ENCODE results near the gene CTCFL.

CTCFL gene

DNA sequence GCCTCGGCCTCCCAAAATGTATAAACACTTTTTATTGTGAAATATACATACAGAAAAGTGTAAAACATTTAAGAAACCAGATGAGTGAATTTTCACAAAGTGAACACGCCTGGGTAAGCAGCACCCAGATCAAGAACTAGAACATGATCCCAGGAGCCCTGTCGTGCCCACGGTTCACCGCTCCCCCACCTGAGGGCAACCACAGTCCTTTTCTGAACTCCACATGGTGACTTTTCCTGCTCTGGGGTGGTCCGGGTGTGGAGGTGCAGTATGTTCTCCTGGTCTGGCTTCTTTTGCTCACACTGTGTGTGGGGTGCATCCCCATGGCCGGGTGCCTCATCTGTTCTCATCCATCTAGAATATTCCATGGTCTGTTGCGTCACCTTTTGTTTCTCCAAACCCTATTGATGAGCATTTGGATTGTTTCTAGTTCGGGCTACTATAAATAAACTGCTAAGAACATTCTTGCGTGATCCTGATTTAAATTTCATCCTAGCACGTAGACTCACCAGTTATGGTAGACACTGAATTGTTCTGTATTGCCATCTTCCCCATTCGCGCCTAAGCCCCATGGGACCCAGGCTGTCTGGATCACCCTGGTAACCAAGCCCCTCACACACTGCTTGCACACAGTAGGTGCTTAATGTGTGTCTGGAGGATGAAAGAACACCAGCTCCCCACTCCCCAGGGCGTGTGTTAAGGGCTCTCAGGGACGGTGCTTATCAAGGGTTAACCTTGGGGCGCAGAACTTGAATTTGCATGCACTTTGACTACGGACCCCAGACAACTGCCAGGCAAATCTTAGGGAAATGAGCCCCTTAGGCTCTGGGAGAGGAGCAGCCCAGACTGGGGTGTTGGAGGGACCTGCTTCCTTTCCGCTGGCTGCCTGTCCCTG lies 56.2 kb downstream of the CTCFL start:
- peaks cover 4 to 37% of the 10 kb centered on the region in 2 donors for H3K4me1 ChIP-seq (ENCODE audit: control insufficient read depth in 1 of 2, insufficient read depth in 2 of 2, low read length in 2 of 2)
- no peak overlapping the region for H3K27ac ChIP-seq (ENCODE audit: low read length)
- H3K36me3 ChIP-seq (ENCODE audit: control insufficient read depth in 1 of 2, insufficient read depth in 2 of 2, low read length in 2 of 2), result no peaks in the 10 kb centered on the region
- H3K4me3 ChIP-seq (ENCODE audit: low read depth in 1 of 2, low read length in 2 of 2), result no peak overlapping the region
- peaks cover 4% of the 10 kb centered on the region for H3K27me3 ChIP-seq (ENCODE audit: low read depth, low read length)
- no peaks in the 10 kb centered on the region for H3K9me3 ChIP-seq (ENCODE audit: control insufficient read depth in 1 of 2, low read length in 2 of 2)

DNA sequence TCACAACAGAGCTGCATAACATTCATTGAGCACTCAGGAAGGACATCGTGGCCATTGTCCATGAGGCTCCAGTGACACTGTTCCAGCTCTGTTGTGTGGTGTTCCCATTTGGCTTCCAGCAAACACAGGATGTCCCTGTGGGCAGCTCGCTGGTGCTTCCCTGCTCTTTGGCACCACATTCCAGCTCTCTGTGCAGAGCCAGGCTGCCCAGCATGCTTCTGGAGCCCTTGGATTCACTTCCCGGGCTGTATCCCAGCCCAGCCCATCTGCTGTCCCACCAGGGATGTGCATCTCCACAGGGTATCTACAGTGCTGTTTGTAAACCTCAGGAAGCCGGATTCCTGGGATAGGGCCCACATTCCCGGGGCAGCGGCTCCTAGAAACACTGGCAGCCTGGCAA lies 57.2 kb downstream of the CTCFL start:
- peaks cover 0 to 28% of the 10 kb centered on the region in 2 donors for H3K4me1 ChIP-seq (ENCODE audit: control insufficient read depth in 1 of 2, insufficient read depth in 2 of 2, low read length in 2 of 2)
- H3K4me3 ChIP-seq (ENCODE audit: low read depth in 1 of 2, low read length in 2 of 2), result no peak overlapping the region
- no peak overlapping the region for H3K27ac ChIP-seq (ENCODE audit: low read length)
- no peaks in the 10 kb centered on the region for H3K9me3 ChIP-seq (ENCODE audit: control insufficient read depth in 1 of 2, low read length in 2 of 2)
- peaks cover 4% of the 10 kb centered on the region for H3K27me3 ChIP-seq (ENCODE audit: low read depth, low read length)
- H3K36me3 ChIP-seq (ENCODE audit: control insufficient read depth in 1 of 2, insufficient read depth in 2 of 2, low read length in 2 of 2), result no peaks in the 10 kb centered on the region

DNA sequence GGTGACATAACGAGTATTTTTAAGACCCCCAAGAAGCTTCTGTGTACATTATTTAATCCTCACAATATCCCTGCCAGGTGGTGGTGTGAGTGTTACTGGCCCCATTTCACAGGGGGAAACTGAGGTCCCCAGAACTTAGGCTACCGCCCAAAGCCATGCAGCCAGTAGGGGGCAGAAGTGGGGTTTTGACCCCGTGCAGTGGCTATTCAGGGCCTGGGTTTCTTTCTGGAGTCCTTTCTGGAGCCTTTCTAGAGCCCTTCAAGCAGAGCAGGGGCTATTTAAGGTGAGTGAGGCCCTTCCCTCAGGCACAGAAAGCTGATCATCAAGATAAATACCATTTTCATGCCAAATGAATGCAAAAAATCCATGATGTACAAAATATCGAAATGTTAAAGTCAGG lies 59.0 kb downstream of the CTCFL start:
- no peaks in the 10 kb centered on the region for H3K9me3 ChIP-seq (ENCODE audit: control insufficient read depth in 1 of 2, low read length in 2 of 2)
- no peaks in the 10 kb centered on the region for H3K36me3 ChIP-seq (ENCODE audit: control insufficient read depth in 1 of 2, insufficient read depth in 2 of 2, low read length in 2 of 2)
- H3K4me1 ChIP-seq (ENCODE audit: control insufficient read depth in 1 of 2, insufficient read depth in 2 of 2, low read length in 2 of 2), result peaks cover 0 to 28% of the 10 kb centered on the region in 2 donors
- peaks cover 4% of the 10 kb centered on the region for H3K27me3 ChIP-seq (ENCODE audit: low read depth, low read length)
- H3K4me3 ChIP-seq (ENCODE audit: low read depth in 1 of 2, low read length in 2 of 2), result no peak overlapping the region
- no peak overlapping the region for H3K27ac ChIP-seq (ENCODE audit: low read length)

DNA sequence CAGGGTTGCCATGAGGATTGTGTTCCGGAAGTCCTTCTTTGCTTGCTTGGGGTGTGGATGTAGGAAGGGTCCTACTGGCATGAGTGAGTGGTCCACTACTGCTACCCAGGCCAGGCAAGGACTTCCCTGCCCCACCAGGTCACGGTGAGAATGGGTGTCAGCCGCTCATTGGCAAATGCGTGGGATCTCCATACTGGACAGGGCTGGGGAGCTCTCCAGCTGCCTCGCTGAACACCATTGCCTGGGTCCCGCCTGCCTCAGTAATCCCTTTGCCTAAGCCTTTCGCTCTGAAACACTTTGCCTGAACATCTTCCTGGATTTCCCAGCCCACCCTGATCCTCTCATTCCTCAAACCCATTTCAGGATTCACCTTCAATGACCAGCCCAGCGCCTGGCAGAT lies 59.5 kb downstream of the CTCFL start:
- Histone ChIP-seq H3K36me3 (ENCODE audit: control insufficient read depth in 1 of 2, insufficient read depth in 2 of 2, low read length in 2 of 2) (no peaks in the 10 kb centered on the region), H3K4me1 (ENCODE audit: control insufficient read depth in 1 of 2, insufficient read depth in 2 of 2, low read length in 2 of 2) (peaks cover 0 to 24% of the 10 kb centered on the region in 2 donors), H3K4me3 (ENCODE audit: low read depth in 1 of 2, low read length in 2 of 2) (no peak overlapping the region), H3K9me3 (ENCODE audit: control insufficient read depth in 1 of 2, low read length in 2 of 2) (no peaks in the 10 kb centered on the region), H3K27ac (ENCODE audit: low read length) (no peak overlapping the region), H3K27me3 (ENCODE audit: low read depth, low read length) (peaks cover 4% of the 10 kb centered on the region)

DNA sequence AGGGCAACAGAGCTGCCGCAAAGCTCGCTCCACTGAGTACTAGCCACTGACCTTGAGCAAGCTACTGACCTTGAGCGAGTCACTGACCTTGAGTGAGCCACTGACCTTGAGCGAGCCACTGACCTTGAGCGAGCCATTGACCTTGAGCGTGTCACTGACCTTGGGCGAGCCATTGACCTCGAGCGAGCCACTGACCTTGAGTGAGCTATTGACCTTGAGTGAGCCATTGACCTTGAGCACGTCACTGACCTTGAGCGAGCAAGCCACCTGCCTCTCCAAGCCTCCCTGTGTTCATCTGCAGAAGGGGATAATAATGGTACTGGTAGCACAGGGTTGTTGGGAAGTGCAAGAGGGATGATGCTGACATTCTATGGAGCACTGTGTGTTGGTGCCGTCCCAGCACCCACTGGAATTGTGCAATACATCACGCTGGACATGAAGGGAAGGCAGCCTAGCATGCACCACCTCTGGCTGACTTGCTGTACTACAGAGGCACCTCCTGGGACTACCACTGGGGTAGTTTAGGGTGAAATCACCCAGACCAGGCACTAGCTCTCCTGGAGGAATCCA lies 60.2 kb downstream of the CTCFL start:
- Histone ChIP-seq H3K9me3 (ENCODE audit: control insufficient read depth in 1 of 2, low read length in 2 of 2) (no peaks in the 10 kb centered on the region), H3K4me1 (ENCODE audit: control insufficient read depth in 1 of 2, insufficient read depth in 2 of 2, low read length in 2 of 2) (peaks cover 0 to 16% of the 10 kb centered on the region in 2 donors), H3K36me3 (ENCODE audit: control insufficient read depth in 1 of 2, insufficient read depth in 2 of 2, low read length in 2 of 2) (no peaks in the 10 kb centered on the region), H3K27me3 (ENCODE audit: low read depth, low read length) (peaks cover 4% of the 10 kb centered on the region), H3K4me3 (ENCODE audit: low read depth in 1 of 2, low read length in 2 of 2) (no peak overlapping the region), H3K27ac (ENCODE audit: low read length) (no peak overlapping the region)

DNA sequence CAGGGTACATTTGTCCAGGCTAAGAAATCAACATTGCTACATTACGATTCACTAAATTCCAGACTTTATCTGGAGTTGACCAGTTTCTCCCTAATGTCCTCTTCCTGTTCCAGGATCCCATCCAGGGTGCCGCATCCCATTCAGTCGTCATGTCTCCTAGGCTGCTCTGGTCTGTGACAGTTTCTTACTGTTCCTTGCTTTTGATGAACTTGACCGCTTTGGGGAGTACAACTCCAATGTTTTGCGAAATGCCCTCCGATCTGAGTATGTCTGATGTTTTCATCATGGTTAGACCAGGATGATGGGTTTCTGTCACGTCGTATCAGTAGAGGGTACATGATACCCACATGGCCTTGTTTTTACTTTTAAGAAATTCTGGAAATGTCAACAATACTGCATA lies 62.2 kb downstream of the CTCFL start:
- peaks cover 1 to 20% of the 10 kb centered on the region in 2 donors for H3K4me1 ChIP-seq (ENCODE audit: control insufficient read depth in 1 of 2, insufficient read depth in 2 of 2, low read length in 2 of 2)

DNA sequence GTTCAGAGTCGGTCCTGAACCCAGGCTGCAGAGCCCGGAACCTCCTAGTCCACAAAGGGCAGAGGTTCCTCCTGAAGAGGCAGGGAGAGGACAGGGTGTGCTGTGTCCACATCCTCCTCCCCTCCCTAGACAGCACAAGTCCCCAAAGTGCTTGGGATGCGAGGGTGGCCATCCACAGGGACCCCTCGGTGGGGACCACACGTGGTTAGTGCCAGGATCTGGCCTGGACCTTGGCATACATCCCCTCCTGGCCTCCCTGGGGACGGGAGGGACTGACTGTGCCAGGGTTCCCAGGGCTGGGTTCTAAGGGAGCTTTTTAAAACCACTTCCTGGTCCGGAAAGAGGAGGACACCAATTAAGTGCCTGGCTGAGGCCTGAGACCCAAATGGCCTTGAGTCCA lies 63.2 kb downstream of the CTCFL start:
- H3K4me1 ChIP-seq (ENCODE audit: control insufficient read depth in 1 of 2, insufficient read depth in 2 of 2, low read length in 2 of 2), result peaks cover 4 to 24% of the 10 kb centered on the region in 2 donors
- H3K36me3 ChIP-seq (ENCODE audit: control insufficient read depth in 1 of 2, insufficient read depth in 2 of 2, low read length in 2 of 2), result no peaks in the 10 kb centered on the region
- H3K9me3 ChIP-seq (ENCODE audit: control insufficient read depth in 1 of 2, low read length in 2 of 2), result no peaks in the 10 kb centered on the region
- no peaks in the 10 kb centered on the region for H3K27me3 ChIP-seq (ENCODE audit: low read depth, low read length)
- H3K27ac ChIP-seq (ENCODE audit: low read length), result no peak overlapping the region
- no peak overlapping the region for H3K4me3 ChIP-seq (ENCODE audit: low read depth in 1 of 2, low read length in 2 of 2)

More for the DNA sequence above, 62.2 kb downstream of the CTCFL start:
- Histone ChIP-seq H3K36me3 (ENCODE audit: control insufficient read depth in 1 of 2, insufficient read depth in 2 of 2, low read length in 2 of 2) (no peaks in the 10 kb centered on the region), H3K4me3 (ENCODE audit: low read depth in 1 of 2, low read length in 2 of 2) (no peak overlapping the region), H3K27me3 (ENCODE audit: low read depth, low read length) (no peaks in the 10 kb centered on the region), H3K9me3 (ENCODE audit: control insufficient read depth in 1 of 2, low read length in 2 of 2) (no peaks in the 10 kb centered on the region), H3K27ac (ENCODE audit: low read length) (no peak overlapping the region)

DNA sequence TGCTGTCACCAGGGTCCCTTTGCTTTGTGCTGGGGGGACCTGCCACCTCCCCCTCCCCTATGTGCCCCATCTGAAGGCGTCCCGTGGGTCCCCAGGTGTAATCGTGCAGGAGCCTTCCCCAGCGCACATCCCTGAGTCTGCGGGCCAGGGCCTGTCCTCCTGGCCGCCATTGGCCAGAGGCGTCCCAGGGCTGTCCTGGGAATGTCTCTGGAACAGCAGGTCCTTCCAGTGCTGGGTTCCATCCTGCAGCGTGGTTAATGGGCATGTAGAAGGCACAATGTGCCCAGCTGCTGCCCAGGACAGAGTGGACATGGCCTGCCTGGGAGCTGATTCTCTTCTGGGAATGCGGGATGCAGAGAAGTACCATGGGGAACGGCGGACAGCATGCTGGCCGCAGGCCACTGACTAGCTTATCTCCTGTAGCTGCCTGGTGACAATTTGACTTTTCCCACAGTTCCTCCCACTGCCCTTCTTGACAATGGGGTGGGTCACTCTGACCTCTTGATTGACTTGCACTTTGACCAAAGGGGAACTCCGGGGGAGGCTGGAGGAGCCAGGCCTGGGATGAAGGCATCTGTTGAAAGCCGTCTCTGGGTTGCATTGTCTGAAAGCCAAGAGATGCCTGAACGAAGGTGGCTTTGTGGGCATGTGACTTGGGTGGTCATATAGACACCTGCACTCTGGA lies 64.0 kb downstream of the CTCFL start:
- Histone ChIP-seq H3K4me1 (ENCODE audit: control insufficient read depth in 1 of 2, insufficient read depth in 2 of 2, low read length in 2 of 2) (peaks cover 4 to 24% of the 10 kb centered on the region in 2 donors), H3K27me3 (ENCODE audit: low read depth, low read length) (no peaks in the 10 kb centered on the region), H3K27ac (ENCODE audit: low read length) (no peak overlapping the region), H3K4me3 (ENCODE audit: low read depth in 1 of 2, low read length in 2 of 2) (no peak overlapping the region), H3K9me3 (ENCODE audit: control insufficient read depth in 1 of 2, low read length in 2 of 2) (no peaks in the 10 kb centered on the region), H3K36me3 (ENCODE audit: control insufficient read depth in 1 of 2, insufficient read depth in 2 of 2, low read length in 2 of 2) (no peaks in the 10 kb centered on the region)

DNA sequence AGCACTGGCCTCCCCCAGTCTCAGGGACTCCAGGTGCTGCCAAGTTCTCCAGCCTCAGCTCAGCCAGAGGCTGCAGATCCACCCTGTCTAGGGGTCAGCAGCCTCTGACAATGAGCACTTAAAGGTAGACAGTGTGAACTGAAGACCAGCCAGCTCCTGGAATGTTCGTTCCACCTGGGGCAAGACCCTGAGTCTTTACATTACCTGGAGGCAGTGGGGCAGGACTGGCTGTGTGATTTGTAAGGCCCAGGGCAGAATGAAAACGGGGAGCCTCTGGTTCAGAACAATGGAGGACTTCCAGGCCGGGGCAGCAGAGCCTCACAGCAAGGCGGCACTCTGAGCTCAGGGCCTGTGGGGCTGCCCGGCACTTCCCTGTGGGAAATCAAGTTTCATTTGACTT lies 65.0 kb downstream of the CTCFL start:
- Histone ChIP-seq H3K27me3 (ENCODE audit: low read depth, low read length) (no peaks in the 10 kb centered on the region), H3K27ac (ENCODE audit: low read length) (no peak overlapping the region), H3K4me1 (ENCODE audit: control insufficient read depth in 1 of 2, insufficient read depth in 2 of 2, low read length in 2 of 2) (peaks cover 4 to 24% of the 10 kb centered on the region in 2 donors), H3K9me3 (ENCODE audit: control insufficient read depth in 1 of 2, low read length in 2 of 2) (no peaks in the 10 kb centered on the region), H3K36me3 (ENCODE audit: control insufficient read depth in 1 of 2, insufficient read depth in 2 of 2, low read length in 2 of 2) (no peaks in the 10 kb centered on the region), H3K4me3 (ENCODE audit: low read depth in 1 of 2, low read length in 2 of 2) (no peak overlapping the region)

DNA sequence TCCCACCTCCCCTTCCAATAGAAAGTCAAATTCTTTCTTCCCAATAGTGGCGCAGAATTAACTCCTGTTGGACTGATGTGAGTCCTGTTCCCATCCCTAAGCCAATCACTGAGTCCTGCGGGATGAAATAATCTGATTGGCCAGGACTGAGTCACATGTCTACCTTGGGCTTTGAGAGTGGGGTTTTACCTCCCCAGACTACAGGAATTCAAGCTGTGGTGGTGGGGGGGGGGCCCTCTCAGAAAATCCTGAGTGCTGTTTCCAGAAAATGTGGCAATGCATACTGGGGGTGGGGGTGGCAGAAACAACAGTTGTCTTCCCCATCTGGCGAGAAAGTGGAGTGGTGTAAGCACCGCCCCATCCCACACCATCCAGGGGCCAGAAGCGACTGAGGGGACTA lies 65.7 kb downstream of the CTCFL start:
- peaks cover 4 to 24% of the 10 kb centered on the region in 2 donors for H3K4me1 ChIP-seq (ENCODE audit: control insufficient read depth in 1 of 2, insufficient read depth in 2 of 2, low read length in 2 of 2)
- no peaks in the 10 kb centered on the region for H3K27me3 ChIP-seq (ENCODE audit: low read depth, low read length)
- H3K9me3 ChIP-seq (ENCODE audit: control insufficient read depth in 1 of 2, low read length in 2 of 2), result no peaks in the 10 kb centered on the region
- no peaks in the 10 kb centered on the region for H3K36me3 ChIP-seq (ENCODE audit: control insufficient read depth in 1 of 2, insufficient read depth in 2 of 2, low read length in 2 of 2)
- no peak overlapping the region for H3K4me3 ChIP-seq (ENCODE audit: low read depth in 1 of 2, low read length in 2 of 2)
- H3K27ac ChIP-seq (ENCODE audit: low read length), result no peak overlapping the region

DNA sequence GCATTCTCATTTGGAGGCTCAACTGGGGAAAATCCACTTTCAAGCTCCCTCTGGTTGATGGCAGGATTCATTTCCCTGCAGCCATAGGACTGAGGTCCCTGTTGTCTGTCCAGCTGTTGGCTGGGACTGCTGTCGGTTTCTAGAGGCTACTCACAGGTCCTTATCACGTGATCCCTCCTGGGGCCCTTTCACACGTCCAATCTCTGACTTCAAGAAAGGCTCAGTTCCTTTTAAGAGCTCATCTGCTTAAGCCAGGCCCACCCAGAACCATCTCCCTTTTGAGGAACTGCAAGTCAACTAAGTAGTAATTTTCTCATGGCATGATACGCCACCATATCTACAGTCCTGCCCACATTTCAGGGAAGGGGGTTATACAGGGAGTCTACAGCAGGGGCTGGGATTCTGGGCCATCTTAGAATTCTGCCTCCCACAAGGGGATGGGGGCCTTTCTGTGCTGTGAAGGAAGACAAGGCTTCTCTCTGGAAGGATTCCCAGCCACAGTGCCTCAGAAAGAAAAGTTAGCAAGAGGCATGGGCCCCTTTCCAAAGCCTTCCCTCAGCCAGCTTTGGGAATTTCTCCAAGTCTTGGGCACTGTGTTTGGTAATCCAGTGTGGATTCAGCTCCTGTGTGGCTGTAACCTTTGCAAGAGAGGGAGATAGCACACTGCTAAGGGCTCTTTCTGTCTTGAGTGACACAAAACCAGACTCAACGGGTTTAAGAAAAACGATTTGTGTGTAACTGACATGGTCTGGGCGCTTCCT lies 66.4 kb downstream of the CTCFL start:
- Histone ChIP-seq H3K4me3 (ENCODE audit: low read depth in 1 of 2, low read length in 2 of 2) (no peak overlapping the region), H3K27ac (ENCODE audit: low read length) (no peak overlapping the region), H3K27me3 (ENCODE audit: low read depth, low read length) (no peaks in the 10 kb centered on the region), H3K9me3 (ENCODE audit: control insufficient read depth in 1 of 2, low read length in 2 of 2) (no peaks in the 10 kb centered on the region), H3K36me3 (ENCODE audit: control insufficient read depth in 1 of 2, insufficient read depth in 2 of 2, low read length in 2 of 2) (no peaks in the 10 kb centered on the region), H3K4me1 (ENCODE audit: control insufficient read depth in 1 of 2, insufficient read depth in 2 of 2, low read length in 2 of 2) (peaks cover 4 to 24% of the 10 kb centered on the region in 2 donors)

Data from muscle layer of duodenum (tissue), 2 donors.